Measurements from ENCODE around the gene NCAPG. TPM values are rescaled to one million over a fixed set of nuclear protein-coding genes. Genes with fewer than 3 reads are reported as not detected.

NCAPG gene
- total and polyA plus RNA-seq, 4 donors, result 0.08 to 45.2 (median 0.91) TPM

- Histone ChIP-seq H3K4me3 (ENCODE audit: low read depth in 1 of 3, low read length in 3 of 3) (no peak overlapping the region), H3K9ac (ENCODE audit: low read depth in 1 of 2, low read length in 2 of 2) (no peak overlapping the region), H3K9me3 (ENCODE audit: control insufficient read depth in 4 of 4, low read length in 3 of 4) (peaks cover 0 to 7% (median 0%) of the 10 kb centered on the region in 4 donors), H3K27ac (ENCODE audit: low read depth in 1 of 2, low read length in 2 of 2) (no peak overlapping the region), H3K27me3 (ENCODE audit: control insufficient read depth in 4 of 4, insufficient read depth in 4 of 4, low read length in 3 of 4) (peaks cover 0 to 3% (median under 1%) of the 10 kb centered on the region in 4 donors), H3K36me3 (ENCODE audit: control insufficient read depth in 4 of 4, insufficient read depth in 3 of 4, low read depth in 1 of 4, low read length in 3 of 4) (no peaks in the 10 kb centered on the region), H3K4me1 (ENCODE audit: control insufficient read depth in 4 of 4, insufficient read depth in 4 of 4, low read length in 3 of 4) (no peaks in the 10 kb centered on the region)
- 79% methylated on average over 11 of the region's 11 CpGs for WGBS
- no peak for TF ChIP-seq YY1 (IDR thresholded peaks at IDR 0.05)
- no peak for TF ChIP-seq REST (IDR thresholded peaks at IDR 0.05)
- no peak for TF ChIP-seq JUND (IDR thresholded peaks at IDR 0.05)
- TF ChIP-seq FOXA1 (IDR thresholded peaks at IDR 0.05), result no peak
- TF ChIP-seq CTCF (IDR thresholded peaks at IDR 0.05; ENCODE audit: low read depth, low read length, missing input control), result no peak
- TF ChIP-seq GABPA (IDR thresholded peaks at IDR 0.05 in 1 of 2, conservative IDR thresholded peaks at IDR 0.05 in 1 of 2), result no peak
- no peak for TF ChIP-seq FOXA2 (IDR thresholded peaks at IDR 0.05)
- TF ChIP-seq ZBTB33 (IDR thresholded peaks at IDR 0.05), result no peak
- TF ChIP-seq RAD21 (IDR thresholded peaks at IDR 0.05), result no peak
- no peak for TF ChIP-seq EGR1 (IDR thresholded peaks at IDR 0.05; ENCODE audit: low read depth in 2 of 2)
- no peak for TF ChIP-seq HNF4A (conservative IDR thresholded peaks at IDR 0.05)
- TF ChIP-seq MAX (IDR thresholded peaks at IDR 0.05), result no peak
- TF ChIP-seq NR2F2 (IDR thresholded peaks at IDR 0.05), result no peak
- TF ChIP-seq ATF3 (IDR thresholded peaks at IDR 0.05), result no peak
- TF ChIP-seq HNF4G (IDR thresholded peaks at IDR 0.05), result no peak
- no peak for DNase-seq (ENCODE audit: low spot score)
Measured at GRCh38 chr4:17765514-17766286, 45.1 kb upstream of the NCAPG start.

Measured in liver (tissue), 9 donors.